ENCODE results near the gene RABIF. TPM values are rescaled to one million over a fixed set of nuclear protein-coding genes. Genes with fewer than 3 reads are reported as not detected.
"Not testable (repeated sequence)": the region's sequence is repeated elsewhere in the genome, so short reads cannot be mapped to it uniquely, and the experiment has no call there.

The RABIF gene
- total RNA-seq = 10 to 100 TPM; 11.4 to 11.7 TPM

DNA sequence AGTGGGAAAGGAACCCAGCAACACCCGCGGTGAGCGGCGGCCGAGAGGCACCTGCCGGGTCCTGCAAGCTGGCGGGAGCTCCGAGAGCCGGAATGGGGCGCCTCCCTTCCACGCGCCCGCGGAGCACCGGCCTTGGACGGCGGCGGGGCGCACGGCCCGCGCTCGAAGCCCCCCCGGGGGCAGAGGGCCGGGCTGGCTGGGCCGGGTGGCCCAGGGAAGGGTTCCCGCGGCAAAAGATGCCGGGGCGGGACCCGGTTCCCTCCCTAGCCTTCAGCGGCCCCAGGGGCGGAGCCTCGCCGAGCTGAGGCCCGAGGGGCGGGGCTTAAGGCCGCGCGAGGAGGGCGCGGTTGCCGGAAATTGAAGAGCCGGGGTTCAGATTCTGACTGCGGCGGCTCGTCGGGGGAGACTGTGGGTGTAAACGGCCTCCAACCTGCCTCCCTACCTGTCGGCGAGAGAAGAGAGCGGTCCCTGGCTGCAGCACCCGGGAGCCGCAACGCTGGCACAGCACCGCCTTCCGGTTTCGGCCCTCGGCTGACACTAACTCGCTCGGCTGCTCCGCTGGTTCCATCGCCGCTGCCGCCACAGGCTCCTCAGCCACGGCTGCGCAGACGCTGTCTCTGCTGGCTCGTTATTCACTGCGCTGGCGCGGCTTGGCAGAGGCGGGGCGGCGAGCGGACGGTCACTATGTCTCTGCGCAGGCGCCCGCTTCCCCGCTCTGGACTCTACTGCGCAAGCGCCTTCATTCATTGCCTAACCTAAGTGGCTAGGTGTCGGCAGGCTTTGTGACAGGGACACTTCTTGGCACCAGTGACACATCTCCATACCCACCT, at the start of gene RABIF:
RABIF (minus strand) TSS at position 619 of the 830 bp plus-strand sequence; CDS start at position 568, 51 bp downstream.
- ChIA-PET POLR2A (interaction anchor here (0.6 to 1.2 kb wide), 3 partner anchors 83 to 118 kb away, joined by 3 read pairs; partner anchors contain the start of gene TMEM183A), CTCF (interaction anchor here (1.2 kb wide), 1 partner anchor 27 kb away, joined by 3 read pairs; no protein-coding TSS in a partner anchor)

DNA sequence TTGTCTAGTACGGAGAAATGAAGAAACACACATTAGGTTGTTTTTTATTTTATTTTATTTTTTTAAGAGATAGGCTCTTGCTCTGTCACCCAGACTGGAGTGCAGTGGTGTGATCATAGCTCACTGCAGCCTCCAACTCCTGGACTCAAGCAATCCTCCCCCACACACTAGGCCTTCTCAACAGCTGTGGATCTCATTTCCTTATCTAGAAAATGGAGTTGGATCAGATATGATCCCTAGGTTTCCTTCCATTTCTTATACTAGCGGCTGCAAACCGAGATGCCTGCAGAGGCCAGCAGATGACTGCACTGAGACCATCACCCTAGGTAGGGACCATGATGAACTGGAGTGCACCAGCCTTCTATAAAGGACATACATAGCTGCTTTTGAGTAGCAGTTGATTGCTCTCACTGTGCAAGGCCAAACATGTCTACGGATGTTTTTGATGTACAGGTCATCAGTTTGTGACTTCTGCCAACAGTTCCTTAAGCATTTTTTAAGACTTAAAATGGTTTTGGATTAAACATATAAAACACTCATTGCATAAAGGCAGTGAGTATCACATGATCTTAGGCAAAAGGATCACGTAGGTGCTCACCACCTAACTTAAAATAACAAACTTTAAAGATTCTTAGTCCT, 49.5 kb upstream of the RABIF start:
- POLR2A ChIA-PET = no interaction called here

DNA sequence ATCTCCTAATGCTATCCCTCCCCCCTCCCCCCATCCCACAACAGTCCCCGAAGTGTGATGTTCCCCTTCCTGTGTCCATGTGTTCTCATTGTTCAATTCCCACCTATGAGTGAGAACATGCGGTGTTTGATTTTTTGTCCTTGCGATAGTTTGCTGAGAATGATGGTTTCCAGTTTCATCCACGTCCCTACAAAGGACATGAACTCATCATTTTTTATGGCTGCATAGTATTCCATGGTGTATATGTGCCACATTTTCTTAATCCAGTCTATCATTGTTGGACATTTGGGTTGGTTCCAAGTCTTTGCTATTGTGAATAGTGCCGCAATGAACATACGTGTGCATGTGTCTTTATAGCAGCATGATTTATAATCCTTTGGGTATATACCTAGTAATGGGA, 47.5 kb upstream of the RABIF start:
- CTCF ChIA-PET, POLR2A ChIA-PET: not testable (repeated sequence)

More for the DNA sequence above, 49.5 kb upstream of the RABIF start:
- CTCF ChIA-PET = interaction anchor here (0.6 kb wide), 1 partner anchor 11 kb away, joined by 6 read pairs; no protein-coding TSS in a partner anchor

DNA sequence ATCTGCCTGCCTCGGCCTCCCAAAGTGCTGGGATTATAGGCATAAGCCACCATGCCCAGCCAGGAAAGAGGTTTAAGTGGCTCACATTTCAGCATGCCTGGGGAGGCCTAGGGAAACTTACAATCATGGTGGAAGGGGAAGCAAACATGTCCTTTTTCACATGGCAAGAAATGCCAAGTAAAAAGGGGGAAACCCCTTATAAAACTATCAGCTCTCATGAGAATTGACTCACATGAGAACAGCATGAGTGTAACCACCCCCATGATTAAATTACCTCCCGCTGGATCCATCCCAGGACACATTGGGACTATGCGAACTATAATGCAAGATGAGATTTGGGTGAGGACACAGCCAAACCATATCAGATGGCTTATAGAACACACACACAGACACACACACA, 46.9 kb upstream of the RABIF start:
- ChIA-PET POLR2A (no interaction called here), CTCF (no interaction called here)

- ChIA-PET POLR2A (no interaction called here), CTCF (no interaction called here)
Observed at GRCh38 chr1:202934755-202935154, 45.8 kb upstream of the RABIF start.

DNA sequence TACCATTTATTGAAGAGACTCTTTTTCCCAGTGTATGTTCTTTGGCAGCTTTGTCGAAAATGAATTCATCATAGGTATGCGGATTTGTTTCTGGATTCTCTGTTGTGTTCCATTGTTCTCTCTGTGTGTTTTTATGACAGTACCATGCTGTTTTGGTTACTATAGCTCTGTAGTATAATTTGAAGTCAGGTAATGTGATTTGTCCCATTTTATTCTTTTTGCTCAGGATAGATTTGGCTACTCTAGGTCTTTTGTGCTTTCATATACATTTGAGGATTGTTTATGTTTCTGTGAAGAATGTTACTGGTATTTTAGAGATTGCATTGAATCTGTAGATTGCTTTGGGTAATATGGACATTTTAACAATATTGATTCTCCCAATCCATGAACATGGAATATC, 43.5 kb upstream of the RABIF start:
- POLR2A ChIA-PET = interaction anchor here (0.5 kb wide), 1 partner anchor 234 kb away, joined by 3 read pairs; no protein-coding TSS in a partner anchor
- CTCF ChIA-PET = no interaction called here

- ChIA-PET CTCF (interaction anchor here (0.6 to 2.1 kb wide), 5 partner anchors 17 to 112 kb away, joined by 3 to 5 read pairs (median 3); partner anchors contain the start of genes PPFIA4 and TMEM183A), POLR2A (interaction anchor here (0.6 to 1.3 kb wide), 6 partner anchors 11 to 679 kb away, joined by 3 to 14 read pairs (median 4); partner anchors contain the start of gene TMEM183A)
Observed at GRCh38 chr1:202926581-202927491, 37.9 kb upstream of the RABIF start, which contains the start of gene KLHL12. TSS of gene KLHL12 (minus strand) at chr1:202927234. CDS start at chr1:202925162, 2,072 bp downstream.

DNA sequence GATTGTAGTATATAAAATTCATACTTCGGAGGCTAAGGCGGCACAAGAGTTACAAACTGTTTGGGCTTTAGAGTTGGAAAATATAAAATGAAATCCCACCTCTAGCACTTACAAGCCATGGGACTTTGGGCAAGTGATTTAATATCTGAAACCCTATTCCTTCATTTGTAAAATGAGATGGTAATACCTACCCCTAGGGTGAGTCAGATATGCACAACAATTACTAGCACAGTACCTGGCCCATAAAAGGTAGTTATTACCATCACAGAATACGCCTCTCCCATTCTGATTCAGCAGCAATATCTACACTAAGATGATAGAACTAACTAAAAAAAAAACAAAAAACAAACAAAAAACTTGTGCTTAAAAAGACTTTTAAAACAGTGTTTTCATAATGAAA, 34.6 kb upstream of the RABIF start:
- ChIA-PET POLR2A (no interaction called here), CTCF (no interaction called here)

DNA sequence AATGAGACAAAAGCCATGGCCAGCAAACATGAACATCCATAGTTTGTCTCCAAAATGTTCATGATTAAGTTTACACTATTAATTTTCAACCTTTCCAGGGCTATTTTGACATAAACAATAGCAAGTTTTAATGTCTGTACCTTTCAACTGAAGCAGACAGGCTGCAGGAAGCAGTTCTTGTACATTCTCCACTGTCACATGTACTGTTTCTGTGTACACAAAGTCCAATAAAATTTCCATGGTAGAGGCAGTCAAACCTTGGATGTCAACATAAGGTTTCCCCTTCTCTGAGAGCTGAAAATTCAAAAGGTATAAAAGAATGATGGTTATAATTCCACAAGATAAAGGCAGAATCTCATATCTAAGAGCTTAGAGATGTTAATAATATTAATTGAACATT, 30.7 kb upstream of the RABIF start:
- ChIA-PET CTCF (no interaction called here), POLR2A (no interaction called here)

DNA sequence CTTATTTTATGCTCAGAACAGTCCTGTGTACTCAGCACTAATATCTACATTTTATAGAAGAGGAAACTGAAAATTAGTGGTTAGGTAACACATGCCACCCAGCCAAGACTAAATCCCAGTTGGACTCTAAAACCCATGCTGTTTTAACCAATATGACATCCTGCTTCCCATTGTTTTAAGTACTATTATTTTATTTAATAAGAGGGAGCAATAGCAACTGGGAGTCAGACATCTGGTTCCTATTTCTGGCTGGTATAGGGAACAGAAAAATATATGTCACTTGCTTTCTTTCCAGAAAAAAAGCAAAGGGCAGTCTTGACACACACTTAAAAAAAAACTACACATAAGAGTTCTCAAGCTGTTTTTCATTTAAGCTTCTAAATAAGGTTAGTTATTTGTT, 26.2 kb upstream of the RABIF start:
- POLR2A ChIA-PET = no interaction called here
- CTCF ChIA-PET = no interaction called here

GRCh38 chr1:202912476-202912875, 23.5 kb upstream of the RABIF start:
- CTCF ChIA-PET, POLR2A ChIA-PET: not testable (repeated sequence)

DNA sequence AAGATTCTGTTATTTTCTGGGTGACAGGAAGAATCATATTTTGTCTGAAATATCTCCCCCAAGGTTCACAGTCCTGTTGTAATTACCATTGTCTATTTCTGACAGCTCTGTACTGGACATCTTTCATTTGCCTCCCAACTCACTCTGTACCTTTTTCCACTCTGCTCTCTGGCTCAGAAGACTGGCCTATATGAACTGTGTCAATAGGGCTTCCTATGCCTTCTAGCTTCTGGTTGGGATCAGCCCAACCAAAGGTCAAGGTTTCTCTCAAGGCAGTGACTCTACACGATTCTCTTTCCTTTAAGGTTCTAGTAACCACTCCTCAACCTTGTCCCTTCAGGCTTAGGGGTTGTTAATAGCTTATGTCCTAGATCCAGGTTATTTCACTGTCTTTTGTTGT, 20.5 kb upstream of the RABIF start:
- POLR2A ChIA-PET = no interaction called here
- CTCF ChIA-PET = no interaction called here

DNA sequence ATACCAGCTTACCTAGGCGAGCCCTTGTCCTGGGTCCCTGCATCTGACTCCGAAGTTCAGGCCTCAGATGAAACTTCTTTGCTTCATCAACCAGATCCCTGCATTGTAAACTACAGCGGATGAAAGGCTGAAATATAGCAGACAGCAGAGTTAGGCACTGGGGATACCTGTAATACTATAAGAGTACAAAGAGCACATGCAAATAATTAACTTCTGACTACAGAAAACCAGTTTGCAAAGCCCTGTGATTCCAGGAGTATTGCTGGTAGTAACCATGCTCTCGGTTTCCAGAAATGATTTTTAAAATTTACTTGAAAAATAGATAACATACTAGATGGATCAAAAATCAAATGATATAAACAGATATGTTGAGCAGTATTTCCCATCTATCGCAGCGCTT, 20.0 kb upstream of the RABIF start:
- ChIA-PET CTCF (no interaction called here), POLR2A (interaction anchor here (0.7 kb wide), 1 partner anchor 89 kb away, joined by 3 read pairs; no protein-coding TSS in a partner anchor)

GRCh38 chr1:202905331-202905730, 16.4 kb upstream of the RABIF start:
- CTCF ChIA-PET = no interaction called here
- POLR2A ChIA-PET = no interaction called here

DNA sequence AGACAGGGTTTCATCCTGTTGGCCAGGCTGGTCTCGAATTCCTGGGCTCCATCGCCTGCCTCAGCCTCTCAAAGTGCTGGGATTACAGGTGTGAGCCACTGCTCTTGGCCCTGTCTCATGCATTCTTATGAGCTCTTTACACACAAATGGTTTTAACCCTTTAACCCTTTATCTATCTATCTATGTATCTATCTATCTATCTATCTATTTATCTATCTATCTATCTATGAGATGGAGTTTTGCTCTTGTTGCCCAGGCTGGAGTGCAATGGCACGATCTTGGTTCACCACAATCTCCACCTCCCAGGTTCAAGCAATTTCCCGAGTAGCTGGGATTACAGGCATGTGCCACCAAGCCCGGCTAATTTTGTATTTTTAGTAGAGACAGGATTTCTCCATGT, 14.9 kb upstream of the RABIF start:
- CTCF ChIA-PET = interaction anchor here (0.7 kb wide), 1 partner anchor 47 kb away, joined by 3 read pairs; no protein-coding TSS in a partner anchor
- POLR2A ChIA-PET = interaction anchor here (0.6 kb wide), 1 partner anchor 123 kb away, joined by 3 read pairs; no protein-coding TSS in a partner anchor

- ChIA-PET POLR2A (no interaction called here), CTCF (no interaction called here)
Observed at GRCh38 chr1:202901555-202901954, 12.6 kb upstream of the RABIF start.

GRCh38 chr1:202892501-202892900, 3.6 kb upstream of the RABIF start:
- POLR2A ChIA-PET = no interaction called here
- CTCF ChIA-PET = no interaction called here

- POLR2A ChIA-PET = no interaction called here
- CTCF ChIA-PET = no interaction called here
Observed at GRCh38 chr1:202890392-202890791, 1.4 kb upstream of the RABIF start.

DNA sequence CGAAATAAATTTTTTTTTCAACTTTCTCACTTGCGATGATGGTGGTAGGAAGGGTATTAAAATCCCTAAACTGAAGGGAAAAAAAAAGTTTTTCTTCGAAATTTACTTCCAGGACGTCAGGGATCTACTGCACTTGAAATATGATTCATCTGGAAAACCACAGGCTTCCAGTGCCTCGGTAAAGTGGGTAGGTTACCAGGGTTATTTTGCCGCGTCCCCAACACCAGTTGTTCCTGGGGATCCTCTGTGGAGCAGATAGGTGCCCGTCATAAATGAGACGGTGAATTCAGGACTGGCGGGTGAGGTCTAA, 773 bp downstream of the RABIF start:
- ChIA-PET POLR2A (interaction anchor here (1.1 kb wide), 1 partner anchor 119 kb away, joined by 3 read pairs; the partner anchor contains the start of gene TMEM183A), CTCF (interaction anchor here (1.2 kb wide), 1 partner anchor 26 kb away, joined by 3 read pairs; no protein-coding TSS in a partner anchor)

DNA sequence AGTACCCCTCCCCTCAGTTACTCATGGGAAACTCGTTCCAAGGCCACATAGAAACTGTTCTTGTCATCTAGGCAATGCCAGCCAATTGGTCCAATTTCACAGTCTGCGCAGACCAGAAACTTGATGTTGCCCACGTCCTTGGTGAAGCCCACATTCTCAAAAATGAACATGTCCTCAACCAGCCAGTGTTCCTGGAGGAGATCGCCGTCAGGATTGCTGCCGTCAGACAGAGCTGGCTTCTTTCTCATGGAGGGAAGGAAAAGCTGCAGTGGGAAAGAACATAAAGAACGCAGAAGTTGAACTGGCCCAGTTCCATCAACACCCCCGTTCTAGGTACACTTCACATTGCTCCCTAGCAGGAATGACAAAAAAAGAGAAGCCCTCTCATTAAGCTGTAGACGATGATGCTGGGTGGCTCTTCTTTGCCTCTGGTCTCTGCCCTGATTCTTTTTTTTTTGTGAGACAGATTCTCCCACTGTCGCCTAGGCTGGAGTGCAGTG, 7.9 kb downstream of the RABIF start:
- CTCF ChIA-PET = no interaction called here
- POLR2A ChIA-PET = no interaction called here

Data from activated CD8-positive, alpha-beta memory T cell treated with anti-CD3 and anti-CD28 coated beads for 36 hours (primary cell).